Glutamatergic neuron (in vitro differentiated cells): ENCODE measurements around the gene IL17RE. TPM values are rescaled to one million over a fixed set of nuclear protein-coding genes. Genes with fewer than 3 reads are reported as not detected.

ENCODE experiments used
- DNase-seq: peaks from one replicate; pipeline ENCODE4 v3.0.0; 2022
- H3K27ac Mint-ChIP-seq: one replicate; pipeline ENCODE4 v1.8.0; 2020; ENCODE audit warnings: mild to moderate bottlenecking, mixed read lengths, inconsistent platforms; ENCODE audit not compliant: unreplicated experiment
- H3K27me3 Mint-ChIP-seq: one replicate; pipeline ENCODE4 v1.8.0; 2020; ENCODE audit warnings: mild to moderate bottlenecking, moderate library complexity, mixed read lengths, inconsistent platforms; ENCODE audit not compliant: unreplicated experiment
- H3K36me3 Mint-ChIP-seq: one replicate; pipeline ENCODE4 v1.8.0; 2020; ENCODE audit warnings: mild to moderate bottlenecking, mixed read lengths, inconsistent platforms; ENCODE audit not compliant: unreplicated experiment
- H3K4me1 Mint-ChIP-seq: one replicate; pipeline ENCODE4 v1.8.0; 2020; ENCODE audit warnings: mild to moderate bottlenecking, low read depth, mixed read lengths, inconsistent platforms; ENCODE audit not compliant: unreplicated experiment
- H3K4me3 Mint-ChIP-seq: one replicate; pipeline ENCODE4 v1.8.0; 2020; ENCODE audit warnings: mild to moderate bottlenecking, mixed read lengths, inconsistent platforms; ENCODE audit not compliant: unreplicated experiment
- H3K9me3 Mint-ChIP-seq: one replicate; pipeline ENCODE4 v1.8.0; 2020; ENCODE audit warnings: mild to moderate bottlenecking, moderate library complexity, mixed read lengths, inconsistent platforms; ENCODE audit not compliant: unreplicated experiment
- CTCF ChIP-seq: fragments of 200-600 bp; sonication (generic); IDR thresholded peaks from one replicate; pipeline ENCODE4 v1.5.0; 2021; ENCODE audit not compliant: partially characterized antibody, unreplicated experiment
- total RNA-seq: library from RNA; stranded (reverse); fragmentation: NEBNext Ultra II Directional; extraction: Animal tissue kit (Norgen Biotek cat#: 25700); gene quantifications from one replicate; pipeline ENCODE4 v1.2.1, GENCODE V29; 2021; ENCODE audit not compliant: unreplicated experiment

Gene IL17RE
- total RNA-seq, 1 donor from 2014 or later: 3.9 TPM

GRCh38 chr3:9903238-9903624, 583 bp downstream of the IL17RE start:
- Mint-ChIP-seq H3K36me3 (no peaks in the 10 kb centered on the region), H3K4me3 (no peak overlapping the region)

GRCh38 chr3:9903904-9904303, 1.3 kb downstream of the IL17RE start:
- no peak overlapping the region for H3K4me3 Mint-ChIP-seq
- DNase-seq: no peak
- H3K4me1 Mint-ChIP-seq: peaks cover 2% of the 10 kb centered on the region
- no peaks in the 10 kb centered on the region for H3K27me3 Mint-ChIP-seq
- no peaks in the 10 kb centered on the region for H3K9me3 Mint-ChIP-seq
- no peak overlapping the region for H3K27ac Mint-ChIP-seq
- no peak for TF ChIP-seq CTCF
- no peaks in the 10 kb centered on the region for H3K36me3 Mint-ChIP-seq

More at GRCh38 chr3:9903238-9903624, 583 bp downstream of the IL17RE start:
- TF ChIP-seq CTCF: no peak
- Mint-ChIP-seq H3K9me3 (no peaks in the 10 kb centered on the region), H3K27me3 (peaks cover 5% of the 10 kb centered on the region), H3K4me1 (peaks cover 2% of the 10 kb centered on the region), H3K27ac (no peak overlapping the region)
- no peak for DNase-seq

DNA sequence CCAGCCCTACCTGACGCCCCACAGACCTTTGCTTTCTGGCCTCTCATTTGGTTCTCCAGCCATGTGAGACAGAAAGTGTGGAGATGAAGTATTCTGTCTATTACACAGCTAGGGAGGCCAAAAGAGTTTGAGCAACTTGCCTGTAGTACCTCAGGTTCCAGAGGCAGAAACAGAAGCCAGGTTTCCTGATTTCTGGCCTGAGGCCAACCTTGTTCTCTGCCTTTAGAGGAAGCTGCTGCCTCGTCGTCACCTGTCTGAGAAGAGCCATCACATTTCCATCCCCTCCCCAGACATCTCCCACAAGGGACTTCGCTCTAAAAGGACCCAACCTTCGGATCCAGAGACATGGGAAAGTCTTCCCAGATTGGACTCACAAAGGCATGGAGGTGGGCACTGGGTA, 3.8 kb downstream of the IL17RE start:
- H3K27me3 Mint-ChIP-seq: no peaks in the 10 kb centered on the region
- H3K9me3 Mint-ChIP-seq: no peaks in the 10 kb centered on the region
- H3K4me1 Mint-ChIP-seq: peaks cover 2% of the 10 kb centered on the region
- DNase-seq: no peak
- no peaks in the 10 kb centered on the region for H3K36me3 Mint-ChIP-seq
- no peak for TF ChIP-seq CTCF
- no peak overlapping the region for H3K4me3 Mint-ChIP-seq
- no peak overlapping the region for H3K27ac Mint-ChIP-seq

DNA sequence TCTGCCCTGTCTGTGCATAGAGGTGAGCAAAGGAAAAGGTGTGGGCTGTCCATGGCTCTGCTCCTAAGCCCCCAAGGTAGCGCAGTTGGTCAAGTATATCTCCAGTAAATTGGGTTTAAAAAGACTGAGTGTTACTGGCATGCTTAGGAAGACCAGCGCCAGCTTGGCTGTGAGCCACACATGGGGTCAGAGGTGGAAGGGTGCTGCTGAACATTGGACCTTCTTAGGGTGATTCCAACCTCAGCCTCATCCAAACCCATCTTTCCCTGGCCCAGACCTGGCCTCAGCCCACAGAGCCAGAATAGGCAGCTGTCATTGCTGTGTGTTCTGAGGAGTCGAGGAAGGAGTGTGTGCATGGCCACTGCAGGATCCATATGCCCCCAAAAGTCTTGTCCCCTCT, 5.6 kb downstream of the IL17RE start:
- Mint-ChIP-seq H3K4me1 (no peaks in the 10 kb centered on the region), H3K36me3 (peaks cover 6% of the 10 kb centered on the region), H3K4me3 (no peak overlapping the region), H3K27ac (no peak overlapping the region), H3K9me3 (peaks cover 4% of the 10 kb centered on the region), H3K27me3 (peaks cover 4% of the 10 kb centered on the region)
- no peak for DNase-seq
- no peak for TF ChIP-seq CTCF

DNA sequence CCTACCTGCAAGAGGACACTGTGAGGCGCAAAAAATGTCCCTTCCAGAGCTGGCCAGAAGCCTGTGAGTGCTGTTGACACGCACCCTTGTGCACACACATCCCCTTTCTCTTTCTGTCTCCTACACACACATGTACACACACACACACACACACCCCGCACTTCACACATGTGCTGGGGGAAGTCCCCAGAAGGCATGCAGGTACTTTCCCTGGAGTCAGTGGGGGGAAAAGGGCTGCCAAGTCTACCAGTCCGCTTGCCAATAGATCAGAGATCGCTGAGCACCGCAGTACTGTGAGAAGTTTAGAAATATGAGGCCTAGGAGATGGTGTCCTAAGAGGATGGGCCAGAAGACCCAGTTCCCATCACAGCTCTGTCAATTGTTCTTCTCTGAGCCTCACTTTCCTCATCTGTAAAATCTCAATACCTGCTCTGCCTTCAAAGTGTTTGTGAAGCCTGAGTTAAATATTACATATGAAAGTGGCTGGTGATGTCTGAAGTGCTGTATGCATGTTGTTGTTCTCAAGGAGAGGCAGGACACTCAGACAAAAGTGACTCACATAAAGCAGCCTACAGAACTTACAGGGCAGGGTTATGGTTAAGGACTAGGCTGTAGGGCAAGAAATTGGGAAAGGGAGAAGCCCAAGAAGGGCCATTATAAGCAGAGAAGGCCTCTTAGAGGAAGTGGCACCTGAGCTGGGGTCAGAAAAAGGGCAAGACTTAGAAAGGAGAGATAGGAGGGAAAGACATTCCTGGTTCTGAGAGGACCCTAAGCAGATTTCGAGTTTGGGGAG, 6.8 kb downstream of the IL17RE start:
- H3K4me3 Mint-ChIP-seq: peak overlapping the region; percentile 63
- peaks cover 9% of the 10 kb centered on the region for H3K9me3 Mint-ChIP-seq
- no peak overlapping the region for H3K27ac Mint-ChIP-seq
- peaks cover 6% of the 10 kb centered on the region for H3K36me3 Mint-ChIP-seq
- no peak for TF ChIP-seq CTCF
- H3K4me1 Mint-ChIP-seq: peaks cover 7% of the 10 kb centered on the region
- peaks cover 5% of the 10 kb centered on the region for H3K27me3 Mint-ChIP-seq
- no peak for DNase-seq
